DOHH2 (cell line): Measurements from ENCODE around the gene MED13.

Experiments used
- EZH2phosphoT487 ChIP-seq: fragments of 200-600 bp; sonication (generic); IDR thresholded peaks from 2 replicates; pipeline ENCODE4 v1.6.1; 2017; ENCODE audit warnings: borderline replicate concordance, mild to moderate bottlenecking, antibody characterized with exemption, low read length, moderate library complexity, mixed read lengths
- TF ChIP-seq, protein P1 (sequence below): fragments of 200-600 bp; sonication (generic); IDR thresholded peaks from one replicate; pipeline ENCODE4 v1.5.1; 2014; ENCODE audit warnings: antibody characterized with exemption, mild to moderate bottlenecking, low read depth, low read length; ENCODE audit not compliant: poor library complexity, severe bottlenecking

DNA sequence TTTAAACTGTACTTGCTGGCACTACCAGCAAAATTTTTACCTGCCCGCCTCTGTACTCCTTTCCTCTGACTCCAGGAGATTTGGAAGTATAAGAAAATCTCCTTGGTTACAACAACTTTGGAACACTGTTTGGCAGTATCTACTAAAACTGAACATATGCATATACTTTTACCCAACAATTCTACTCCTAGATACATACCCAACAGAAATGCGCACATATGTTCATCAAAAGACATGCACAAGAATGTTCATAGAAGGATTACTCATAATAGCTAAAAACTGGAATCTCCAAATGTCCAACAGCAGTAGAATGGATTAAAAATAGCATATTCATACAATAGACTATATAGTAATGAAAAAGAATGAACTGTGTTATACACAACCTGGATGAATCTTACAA lies 21.7 kb upstream of the MED13 start:
- TF ChIP-seq, protein P1, sequence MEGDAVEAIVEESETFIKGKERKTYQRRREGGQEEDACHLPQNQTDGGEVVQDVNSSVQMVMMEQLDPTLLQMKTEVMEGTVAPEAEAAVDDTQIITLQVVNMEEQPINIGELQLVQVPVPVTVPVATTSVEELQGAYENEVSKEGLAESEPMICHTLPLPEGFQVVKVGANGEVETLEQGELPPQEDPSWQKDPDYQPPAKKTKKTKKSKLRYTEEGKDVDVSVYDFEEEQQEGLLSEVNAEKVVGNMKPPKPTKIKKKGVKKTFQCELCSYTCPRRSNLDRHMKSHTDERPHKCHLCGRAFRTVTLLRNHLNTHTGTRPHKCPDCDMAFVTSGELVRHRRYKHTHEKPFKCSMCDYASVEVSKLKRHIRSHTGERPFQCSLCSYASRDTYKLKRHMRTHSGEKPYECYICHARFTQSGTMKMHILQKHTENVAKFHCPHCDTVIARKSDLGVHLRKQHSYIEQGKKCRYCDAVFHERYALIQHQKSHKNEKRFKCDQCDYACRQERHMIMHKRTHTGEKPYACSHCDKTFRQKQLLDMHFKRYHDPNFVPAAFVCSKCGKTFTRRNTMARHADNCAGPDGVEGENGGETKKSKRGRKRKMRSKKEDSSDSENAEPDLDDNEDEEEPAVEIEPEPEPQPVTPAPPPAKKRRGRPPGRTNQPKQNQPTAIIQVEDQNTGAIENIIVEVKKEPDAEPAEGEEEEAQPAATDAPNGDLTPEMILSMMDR: no peak
- no peak for TF ChIP-seq EZH2phosphoT487
